ENCODE measurements around the gene SV2B.

Gene SV2B

DNA sequence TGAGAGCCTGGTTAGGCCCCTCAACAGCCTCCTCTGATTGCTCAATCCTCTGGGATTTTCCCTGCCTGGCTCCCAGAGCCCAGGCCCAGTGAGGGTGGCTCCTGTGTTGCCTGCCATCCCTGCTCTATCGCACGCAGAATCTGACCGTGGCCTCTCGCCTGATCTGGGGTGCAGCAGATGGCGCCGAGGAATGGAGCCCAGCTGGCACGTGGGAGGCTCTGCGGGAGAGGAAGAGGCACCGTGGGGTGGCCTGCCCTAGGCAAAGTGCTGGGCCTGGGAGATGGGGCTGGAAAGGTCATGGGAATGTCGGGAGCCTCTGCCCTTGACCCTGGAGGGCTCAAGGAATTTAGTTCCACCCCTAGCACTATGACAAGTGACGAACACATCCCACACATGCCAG, 10.3 kb downstream of the SV2B start:
- Histone ChIP-seq H3K27me3 (ENCODE audit: insufficient read depth, low read length) (no peaks in the 10 kb centered on the region), H3K14ac (ENCODE audit: low read length) (no peak overlapping the region), H2AK5ac (ENCODE audit: low read length) (no peak overlapping the region), H3K4me2 (ENCODE audit: low read length) (no peak overlapping the region), H3K18ac (ENCODE audit: low read length) (no peak overlapping the region), H3K27ac (ENCODE audit: low read depth, low read length) (no peak overlapping the region), H3K23ac (ENCODE audit: low read length) (no peak overlapping the region), H4K12ac (ENCODE audit: low read depth, low read length) (no peak overlapping the region), H2BK5ac (ENCODE audit: low read depth, low read length, poor library complexity) (no peak overlapping the region), H3K4me3 (ENCODE audit: low read depth, low read length) (peak overlapping the region; percentile 33), H3K79me2 (ENCODE audit: control insufficient read depth, insufficient read depth, low read length, poor library complexity) (no peaks in the 10 kb centered on the region), H4K91ac (ENCODE audit: low read depth, low read length) (no peak overlapping the region), H2BK12ac (ENCODE audit: low read length) (no peak overlapping the region), H4K8ac (ENCODE audit: low read depth, low read length) (no peak overlapping the region), H2AFZ (ENCODE audit: insufficient read depth, low read length, poor library complexity) (no peak overlapping the region), H2BK120ac (ENCODE audit: insufficient read depth, low read length, poor library complexity) (no peak overlapping the region), H3K79me1 (ENCODE audit: low read length) (no peaks in the 10 kb centered on the region), H3K4me1 (ENCODE audit: control insufficient read depth in 1 of 2, insufficient read depth in 2 of 2, low read length in 2 of 2) (no peaks in the 10 kb centered on the region), H3K36me3 (ENCODE audit: control insufficient read depth in 1 of 2, insufficient read depth in 2 of 2, low read length in 2 of 2) (no peaks in the 10 kb centered on the region), H3K9me3 (ENCODE audit: insufficient read depth, low read depth, low read length) (no peaks in the 10 kb centered on the region), H3K4ac (ENCODE audit: low read depth, low read length) (no peak overlapping the region), H3K9ac (ENCODE audit: low read length) (peak overlapping the region; percentile 34)
- no CpG with 5 or more reads among the region's 11 CpGs for WGBS (ENCODE audit: extremely low coverage, insufficient coverage, insufficient read length)
- no peak for DNase-seq

DNA sequence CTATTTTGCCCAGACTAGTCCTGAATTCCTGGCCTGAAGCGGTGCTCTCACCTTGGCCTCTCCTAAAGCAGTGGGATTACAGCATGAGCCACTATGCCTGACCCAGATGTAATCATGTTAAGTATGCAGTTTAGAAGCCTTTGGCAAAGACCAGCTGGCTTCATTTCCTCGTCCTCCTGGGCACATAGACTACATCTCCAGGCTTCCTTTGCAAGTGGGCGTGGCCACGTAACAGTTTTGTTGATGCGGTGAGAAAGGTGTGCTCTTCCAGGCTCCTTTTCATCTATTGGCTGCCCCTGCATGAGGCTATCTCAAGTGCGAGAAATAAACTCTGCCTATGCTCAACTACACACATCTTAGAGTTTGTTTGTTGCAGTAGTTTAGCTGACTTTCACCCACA, 13.0 kb downstream of the SV2B start:
- Histone ChIP-seq H3K79me1 (ENCODE audit: low read length) (no peaks in the 10 kb centered on the region), H4K12ac (ENCODE audit: low read depth, low read length) (no peak overlapping the region), H3K23ac (ENCODE audit: low read length) (no peak overlapping the region), H3K79me2 (ENCODE audit: control insufficient read depth, insufficient read depth, low read length, poor library complexity) (no peaks in the 10 kb centered on the region), H4K91ac (ENCODE audit: low read depth, low read length) (no peak overlapping the region), H3K4me3 (ENCODE audit: low read depth, low read length) (no peak overlapping the region), H2AFZ (ENCODE audit: insufficient read depth, low read length, poor library complexity) (no peak overlapping the region), H4K8ac (ENCODE audit: low read depth, low read length) (no peak overlapping the region), H3K27me3 (ENCODE audit: insufficient read depth, low read length) (no peaks in the 10 kb centered on the region), H3K9ac (ENCODE audit: low read length) (no peak overlapping the region), H3K4ac (ENCODE audit: low read depth, low read length) (no peak overlapping the region), H2BK12ac (ENCODE audit: low read length) (no peak overlapping the region), H2AK5ac (ENCODE audit: low read length) (no peak overlapping the region), H2BK5ac (ENCODE audit: low read depth, low read length, poor library complexity) (no peak overlapping the region), H3K4me2 (ENCODE audit: low read length) (no peak overlapping the region), H2BK120ac (ENCODE audit: insufficient read depth, low read length, poor library complexity) (no peak overlapping the region), H3K14ac (ENCODE audit: low read length) (no peak overlapping the region), H3K9me3 (ENCODE audit: insufficient read depth, low read depth, low read length) (no peaks in the 10 kb centered on the region), H3K18ac (ENCODE audit: low read length) (no peak overlapping the region), H3K27ac (ENCODE audit: low read depth, low read length) (no peak overlapping the region), H3K4me1 (ENCODE audit: control insufficient read depth in 1 of 2, insufficient read depth in 2 of 2, low read length in 2 of 2) (no peaks in the 10 kb centered on the region), H3K36me3 (ENCODE audit: control insufficient read depth in 1 of 2, insufficient read depth in 2 of 2, low read length in 2 of 2) (no peaks in the 10 kb centered on the region)
- DNase-seq = peak in 1 of 2 donors; percentile 25
- no CpG with 5 or more reads among the region's 6 CpGs for WGBS (ENCODE audit: extremely low coverage, insufficient coverage, insufficient read length)

DNA sequence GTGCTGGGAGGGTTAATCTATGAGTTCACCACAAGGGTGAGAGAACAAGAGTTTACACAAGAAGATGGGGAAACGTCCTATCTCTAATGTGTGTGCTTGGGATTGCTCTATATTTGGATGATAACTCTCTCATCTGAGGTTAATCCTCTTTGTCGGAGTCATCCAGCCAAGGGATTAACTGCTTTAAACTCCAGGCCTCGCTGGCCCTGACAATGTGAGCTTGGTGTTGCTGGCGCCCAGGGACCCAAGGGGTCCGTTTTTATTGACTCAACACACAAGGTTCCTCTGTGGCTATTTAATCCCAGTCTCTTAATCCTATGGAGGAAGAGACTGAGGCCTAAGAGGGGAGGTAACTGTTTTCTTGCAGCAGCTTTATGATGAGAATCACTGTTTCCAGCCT, 14.2 kb downstream of the SV2B start:
- Histone ChIP-seq H3K79me1 (ENCODE audit: low read length) (no peaks in the 10 kb centered on the region), H3K36me3 (ENCODE audit: control insufficient read depth in 1 of 2, insufficient read depth in 2 of 2, low read length in 2 of 2) (no peaks in the 10 kb centered on the region), H2BK5ac (ENCODE audit: low read depth, low read length, poor library complexity) (no peak overlapping the region), H4K91ac (ENCODE audit: low read depth, low read length) (no peak overlapping the region), H3K79me2 (ENCODE audit: control insufficient read depth, insufficient read depth, low read length, poor library complexity) (no peaks in the 10 kb centered on the region), H3K9me3 (ENCODE audit: insufficient read depth, low read depth, low read length) (no peaks in the 10 kb centered on the region), H3K4me3 (ENCODE audit: low read depth, low read length) (no peak overlapping the region), H2AFZ (ENCODE audit: insufficient read depth, low read length, poor library complexity) (no peak overlapping the region), H3K4me2 (ENCODE audit: low read length) (no peak overlapping the region), H3K18ac (ENCODE audit: low read length) (no peak overlapping the region), H2BK120ac (ENCODE audit: insufficient read depth, low read length, poor library complexity) (no peak overlapping the region), H2AK5ac (ENCODE audit: low read length) (no peak overlapping the region), H3K23ac (ENCODE audit: low read length) (no peak overlapping the region), H4K12ac (ENCODE audit: low read depth, low read length) (no peak overlapping the region), H3K4me1 (ENCODE audit: control insufficient read depth in 1 of 2, insufficient read depth in 2 of 2, low read length in 2 of 2) (no peaks in the 10 kb centered on the region), H3K14ac (ENCODE audit: low read length) (no peak overlapping the region), H3K4ac (ENCODE audit: low read depth, low read length) (no peak overlapping the region), H3K9ac (ENCODE audit: low read length) (no peak overlapping the region), H3K27me3 (ENCODE audit: insufficient read depth, low read length) (no peaks in the 10 kb centered on the region), H3K27ac (ENCODE audit: low read depth, low read length) (no peak overlapping the region), H2BK12ac (ENCODE audit: low read length) (no peak overlapping the region), H4K8ac (ENCODE audit: low read depth, low read length) (no peak overlapping the region)
- DNase-seq = no peak
- WGBS (ENCODE audit: extremely low coverage, insufficient coverage, insufficient read length) = no CpG with 5 or more reads among the region's 5 CpGs

DNA sequence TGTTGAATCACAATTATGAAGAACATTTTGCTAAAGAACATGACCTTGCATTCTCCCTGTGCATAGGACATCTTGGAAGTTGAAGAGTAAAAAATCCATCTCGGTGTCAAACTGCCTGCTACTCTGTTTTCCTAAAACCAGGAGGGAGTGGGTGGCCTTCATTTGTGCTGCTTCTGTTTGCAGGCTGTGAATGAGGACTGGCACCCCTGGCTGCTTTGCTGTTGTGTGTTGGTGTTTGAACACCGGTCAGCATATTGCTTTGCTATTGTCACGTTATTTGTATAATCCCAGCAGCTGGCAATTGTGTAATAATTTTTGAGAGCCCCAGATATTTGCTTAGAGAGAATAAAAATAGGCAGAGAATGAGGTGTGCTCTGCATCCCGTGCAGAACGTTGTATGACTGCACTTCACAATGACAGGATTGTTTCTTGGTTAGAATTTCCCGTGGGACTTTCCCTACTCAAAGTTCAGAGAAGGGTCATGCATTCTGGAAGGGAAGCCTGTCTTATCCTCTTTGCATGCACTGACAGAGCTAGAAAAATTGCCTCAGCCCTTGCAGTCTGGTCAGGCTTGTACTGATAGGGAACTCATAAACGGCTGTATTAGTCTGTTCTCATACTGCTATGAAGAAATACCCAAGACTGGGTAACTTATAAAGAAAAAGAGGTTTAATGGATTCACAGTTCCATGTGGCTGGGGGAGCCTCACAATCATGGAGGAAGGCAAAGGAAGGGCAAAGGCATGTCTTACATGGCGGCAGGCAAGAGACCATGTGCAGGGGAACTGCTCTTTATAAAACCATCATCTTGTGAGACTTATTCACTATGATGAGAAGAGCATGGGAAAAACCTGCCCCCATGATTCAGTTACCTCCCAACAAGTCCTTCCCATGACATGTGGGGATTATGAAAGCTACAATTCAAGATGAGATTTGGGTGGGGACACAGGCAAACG, 16.3 kb downstream of the SV2B start:
- Histone ChIP-seq H2AFZ (ENCODE audit: insufficient read depth, low read length, poor library complexity) (no peak overlapping the region), H3K14ac (ENCODE audit: low read length) (no peak overlapping the region), H4K12ac (ENCODE audit: low read depth, low read length) (no peak overlapping the region), H3K4me3 (ENCODE audit: low read depth, low read length) (no peak overlapping the region), H3K79me2 (ENCODE audit: control insufficient read depth, insufficient read depth, low read length, poor library complexity) (no peaks in the 10 kb centered on the region), H3K36me3 (ENCODE audit: control insufficient read depth in 1 of 2, insufficient read depth in 2 of 2, low read length in 2 of 2) (no peaks in the 10 kb centered on the region), H2BK5ac (ENCODE audit: low read depth, low read length, poor library complexity) (no peak overlapping the region), H3K23ac (ENCODE audit: low read length) (no peak overlapping the region), H3K9me3 (ENCODE audit: insufficient read depth, low read depth, low read length) (no peaks in the 10 kb centered on the region), H3K27me3 (ENCODE audit: insufficient read depth, low read length) (no peaks in the 10 kb centered on the region), H4K91ac (ENCODE audit: low read depth, low read length) (no peak overlapping the region), H3K18ac (ENCODE audit: low read length) (no peak overlapping the region), H2AK5ac (ENCODE audit: low read length) (no peak overlapping the region), H3K4ac (ENCODE audit: low read depth, low read length) (no peak overlapping the region), H2BK120ac (ENCODE audit: insufficient read depth, low read length, poor library complexity) (no peak overlapping the region), H3K4me1 (ENCODE audit: control insufficient read depth in 1 of 2, insufficient read depth in 2 of 2, low read length in 2 of 2) (no peaks in the 10 kb centered on the region), H3K27ac (ENCODE audit: low read depth, low read length) (no peak overlapping the region), H3K79me1 (ENCODE audit: low read length) (no peaks in the 10 kb centered on the region), H3K9ac (ENCODE audit: low read length) (no peak overlapping the region), H4K8ac (ENCODE audit: low read depth, low read length) (no peak overlapping the region), H3K4me2 (ENCODE audit: low read length) (no peak overlapping the region), H2BK12ac (ENCODE audit: low read length) (no peak overlapping the region)
- no peak for DNase-seq
- no CpG with 5 or more reads among the region's 9 CpGs for WGBS (ENCODE audit: extremely low coverage, insufficient coverage, insufficient read length)
